ENCODE data around the gene STAT1.

DNA sequence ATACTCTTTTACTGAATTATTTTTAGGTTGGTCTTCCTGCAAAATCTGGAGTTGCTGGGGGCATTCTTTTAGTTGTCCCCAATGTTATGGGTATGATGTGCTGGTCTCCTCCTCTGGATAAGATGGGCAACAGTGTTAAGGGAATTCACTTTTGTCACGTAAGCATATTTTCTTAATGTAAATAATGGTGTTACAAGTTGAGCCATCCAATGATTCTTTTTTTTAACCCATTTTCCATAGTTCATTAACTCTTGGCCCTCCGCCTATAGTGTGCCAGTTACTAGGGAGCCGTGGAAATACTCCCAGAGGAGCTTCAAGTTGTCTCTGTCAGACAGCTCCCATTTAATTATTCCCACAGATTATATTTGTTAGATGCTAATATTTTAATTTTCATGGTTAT, 83.6 kb downstream of the STAT1 start:
- TF ChIP-seq, protein P1, sequence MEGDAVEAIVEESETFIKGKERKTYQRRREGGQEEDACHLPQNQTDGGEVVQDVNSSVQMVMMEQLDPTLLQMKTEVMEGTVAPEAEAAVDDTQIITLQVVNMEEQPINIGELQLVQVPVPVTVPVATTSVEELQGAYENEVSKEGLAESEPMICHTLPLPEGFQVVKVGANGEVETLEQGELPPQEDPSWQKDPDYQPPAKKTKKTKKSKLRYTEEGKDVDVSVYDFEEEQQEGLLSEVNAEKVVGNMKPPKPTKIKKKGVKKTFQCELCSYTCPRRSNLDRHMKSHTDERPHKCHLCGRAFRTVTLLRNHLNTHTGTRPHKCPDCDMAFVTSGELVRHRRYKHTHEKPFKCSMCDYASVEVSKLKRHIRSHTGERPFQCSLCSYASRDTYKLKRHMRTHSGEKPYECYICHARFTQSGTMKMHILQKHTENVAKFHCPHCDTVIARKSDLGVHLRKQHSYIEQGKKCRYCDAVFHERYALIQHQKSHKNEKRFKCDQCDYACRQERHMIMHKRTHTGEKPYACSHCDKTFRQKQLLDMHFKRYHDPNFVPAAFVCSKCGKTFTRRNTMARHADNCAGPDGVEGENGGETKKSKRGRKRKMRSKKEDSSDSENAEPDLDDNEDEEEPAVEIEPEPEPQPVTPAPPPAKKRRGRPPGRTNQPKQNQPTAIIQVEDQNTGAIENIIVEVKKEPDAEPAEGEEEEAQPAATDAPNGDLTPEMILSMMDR (conservative IDR thresholded peaks at IDR 0.05; ENCODE audit: low read length): no peak
- TF ChIP-seq EZH2phosphoT487 (IDR thresholded peaks at IDR 0.05; ENCODE audit: borderline replicate concordance): no peak

Measured in Loucy (cell line).